GM19035 (cell line): Measurements from ENCODE around the gene GIT2.
"Not testable (repeated sequence)": the region's sequence is repeated elsewhere in the genome, so short reads cannot be mapped to it uniquely, and the experiment has no call there.

Experiments
- ATAC-seq: cut with Tn5 transposase; IDR thresholded peaks from one replicate; pipeline ENCODE4 v1.9.1; 2021; ENCODE audit not compliant: unreplicated experiment

The GIT2 gene

DNA sequence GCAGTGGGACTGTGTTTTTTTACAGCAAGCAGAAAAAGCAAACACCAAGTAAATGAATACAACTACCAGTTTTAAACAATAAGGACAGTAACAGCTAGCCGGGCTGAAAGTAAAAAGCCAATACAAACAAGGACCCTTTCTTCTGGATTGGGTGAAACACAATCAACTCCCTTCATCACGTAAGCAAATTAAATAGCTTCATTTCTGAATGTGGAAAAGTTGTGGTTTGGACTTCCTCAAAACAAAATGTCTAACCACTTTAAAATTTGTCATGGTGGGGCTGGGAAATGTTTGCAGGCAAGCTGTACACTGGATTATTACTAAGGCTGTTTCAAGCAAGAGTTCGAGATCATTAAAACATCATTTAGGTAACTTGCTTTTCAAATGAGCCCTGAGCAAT is 48.6 kb downstream of the GIT2 start:
- no peak for ATAC-seq

- no peak for ATAC-seq
Measured at GRCh38 chr12:109946913-109947312, 49.3 kb downstream of the GIT2 start.

DNA sequence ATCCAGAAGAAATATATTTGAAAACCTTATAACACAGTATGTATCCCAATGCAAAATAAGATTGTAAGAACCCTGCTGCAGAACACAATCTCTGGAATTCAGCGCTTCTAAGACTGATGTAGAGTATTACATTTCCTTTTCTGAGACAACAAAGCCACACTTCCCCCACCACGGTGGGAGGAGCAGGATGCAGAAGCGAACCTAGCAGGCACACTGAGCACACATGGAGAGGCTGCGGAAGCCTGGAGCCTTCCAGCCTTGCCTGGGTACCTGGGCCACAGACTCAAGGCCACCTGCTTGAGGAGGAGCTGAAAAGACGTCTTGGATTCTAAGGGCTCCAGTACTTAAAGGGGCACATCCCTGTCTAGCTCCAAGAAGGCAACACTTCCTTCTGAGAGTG is 49.7 kb downstream of the GIT2 start:
- no peak for ATAC-seq

DNA sequence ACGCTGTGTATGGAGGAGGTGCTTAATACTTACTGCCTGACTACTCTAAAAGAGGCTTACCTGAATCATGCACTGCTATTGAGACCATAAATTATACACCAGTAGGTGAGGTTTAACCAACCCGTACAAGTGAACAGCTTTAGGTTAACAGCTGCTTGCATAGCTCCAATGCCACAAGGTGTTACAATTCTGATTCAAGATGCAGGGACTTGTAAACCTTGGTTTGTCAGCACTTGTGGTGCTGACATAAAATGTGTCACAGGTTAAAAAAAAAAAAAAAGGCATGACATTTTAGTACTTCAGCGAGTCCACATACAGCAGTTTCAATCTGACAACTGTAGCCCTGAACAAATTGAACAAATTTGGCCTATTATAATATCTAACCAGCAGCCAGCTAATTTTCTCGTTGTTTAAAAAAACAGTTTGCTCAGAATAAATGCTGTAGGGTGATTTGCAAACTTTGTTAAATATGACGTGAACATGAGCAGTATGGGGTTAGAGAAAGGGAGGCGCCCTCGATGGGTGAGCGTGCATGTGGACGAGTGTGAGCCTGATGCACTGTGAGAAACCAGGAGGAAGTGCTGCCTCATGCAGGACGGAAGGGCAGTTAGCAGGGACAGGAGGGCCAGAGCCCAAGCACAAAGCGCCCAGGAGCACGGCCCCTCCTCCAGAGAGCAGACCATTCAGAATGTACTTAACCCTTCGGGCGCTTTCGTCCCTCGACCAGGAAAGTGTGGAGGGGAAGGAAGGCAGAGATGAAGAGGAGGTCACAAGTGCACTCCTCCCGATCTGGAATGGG is 51.4 kb downstream of the GIT2 start:
- no peak for ATAC-seq

GRCh38 chr12:109943811-109944210 is 52.4 kb downstream of the GIT2 start:
- no peak for ATAC-seq

GRCh38 chr12:109940339-109940923 is 55.7 kb downstream of the GIT2 start:
- ATAC-seq: no peak

DNA sequence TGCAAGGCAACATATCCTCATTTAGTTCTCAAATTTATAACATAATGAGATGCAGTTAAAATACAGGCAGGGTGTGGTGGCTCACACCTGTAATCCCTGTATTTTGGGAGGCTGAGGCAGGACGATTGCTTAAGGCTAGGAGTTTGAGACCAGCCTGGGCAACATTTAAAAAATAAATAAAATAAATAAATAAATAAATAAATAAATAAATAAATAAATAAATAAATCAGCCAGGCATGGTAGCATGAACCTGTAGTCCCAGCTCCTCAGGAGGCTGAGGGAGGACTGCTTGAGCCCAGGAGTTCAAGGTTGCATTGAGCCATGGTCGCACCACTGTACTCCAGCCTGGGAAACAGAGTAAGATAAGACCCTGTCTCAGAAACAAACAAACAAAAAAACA is 56.7 kb downstream of the GIT2 start:
- ATAC-seq: no peak

DNA sequence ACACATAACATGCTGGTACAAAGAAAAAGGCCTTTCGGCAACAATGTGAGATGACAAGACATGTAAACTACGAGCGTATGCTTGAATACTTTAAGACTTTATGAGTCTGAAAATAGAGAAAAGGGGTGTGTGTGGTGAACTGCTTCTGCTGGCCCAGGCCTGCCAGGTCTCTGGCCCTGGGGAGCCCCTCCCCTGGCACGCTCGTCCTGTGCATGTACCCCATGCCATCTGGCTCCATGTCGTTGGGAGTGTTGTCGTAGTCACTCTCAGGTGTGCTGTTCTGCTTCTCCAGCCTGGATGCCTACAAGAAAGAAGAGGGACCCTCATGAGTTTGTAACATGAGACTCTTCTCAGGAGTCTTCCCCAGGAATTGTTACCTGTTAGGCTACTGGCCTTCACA is 57.2 kb downstream of the GIT2 start:
- no peak for ATAC-seq

- no peak for ATAC-seq
Measured at GRCh38 chr12:109937371-109937770, 58.8 kb downstream of the GIT2 start.

DNA sequence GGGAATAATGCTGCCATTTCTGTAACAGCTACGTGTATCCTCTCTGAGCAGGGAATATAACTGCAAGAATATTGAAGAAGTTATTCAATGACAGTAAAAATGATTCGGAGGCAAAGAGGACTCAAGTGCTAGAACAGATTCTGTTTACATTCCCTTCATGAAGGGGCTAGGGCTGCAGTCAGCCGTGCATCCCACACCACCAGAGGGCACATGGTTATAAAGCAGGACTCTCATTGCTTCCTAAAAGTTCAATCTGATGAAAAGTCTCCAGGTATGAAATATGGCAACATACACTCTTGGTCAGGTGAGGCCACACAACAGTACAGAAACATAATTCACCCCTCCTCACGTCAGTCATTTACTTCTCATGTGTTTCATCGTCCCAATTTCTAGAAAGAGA is 62.1 kb downstream of the GIT2 start:
- ATAC-seq: no peak

DNA sequence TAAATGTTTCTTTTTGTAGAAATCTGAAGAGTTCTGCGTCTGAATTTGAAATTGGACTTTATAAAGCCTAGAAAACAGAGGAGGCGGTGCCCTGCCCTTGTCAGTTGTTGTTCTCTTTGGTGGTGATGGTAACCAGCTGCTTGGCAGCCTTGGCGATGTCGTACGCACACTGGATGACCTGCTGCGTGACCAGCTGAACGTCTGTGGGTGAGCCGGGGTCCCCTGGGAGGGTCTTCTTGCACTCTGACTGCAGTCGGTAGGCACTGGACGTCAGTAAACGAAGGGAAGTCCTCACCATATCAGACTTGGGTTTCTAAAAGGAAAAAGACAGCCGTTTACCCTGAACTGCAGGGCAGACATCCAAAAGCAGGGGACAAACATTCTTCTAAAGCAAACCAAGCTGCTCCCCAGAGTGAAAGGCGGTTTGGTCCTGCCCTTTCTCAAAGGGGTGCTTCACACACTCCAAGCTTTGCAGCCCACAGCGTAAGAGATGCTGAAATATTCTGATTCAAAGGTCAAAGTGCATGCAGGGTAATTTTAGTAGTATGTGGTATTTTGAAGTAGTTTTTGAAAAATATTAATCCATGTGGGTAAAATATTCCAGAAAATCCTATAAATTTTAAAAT is 63.2 kb downstream of the GIT2 start:
- ATAC-seq: no peak

GRCh38 chr12:109931143-109931542 is 65.0 kb downstream of the GIT2 start:
- no peak for ATAC-seq

DNA sequence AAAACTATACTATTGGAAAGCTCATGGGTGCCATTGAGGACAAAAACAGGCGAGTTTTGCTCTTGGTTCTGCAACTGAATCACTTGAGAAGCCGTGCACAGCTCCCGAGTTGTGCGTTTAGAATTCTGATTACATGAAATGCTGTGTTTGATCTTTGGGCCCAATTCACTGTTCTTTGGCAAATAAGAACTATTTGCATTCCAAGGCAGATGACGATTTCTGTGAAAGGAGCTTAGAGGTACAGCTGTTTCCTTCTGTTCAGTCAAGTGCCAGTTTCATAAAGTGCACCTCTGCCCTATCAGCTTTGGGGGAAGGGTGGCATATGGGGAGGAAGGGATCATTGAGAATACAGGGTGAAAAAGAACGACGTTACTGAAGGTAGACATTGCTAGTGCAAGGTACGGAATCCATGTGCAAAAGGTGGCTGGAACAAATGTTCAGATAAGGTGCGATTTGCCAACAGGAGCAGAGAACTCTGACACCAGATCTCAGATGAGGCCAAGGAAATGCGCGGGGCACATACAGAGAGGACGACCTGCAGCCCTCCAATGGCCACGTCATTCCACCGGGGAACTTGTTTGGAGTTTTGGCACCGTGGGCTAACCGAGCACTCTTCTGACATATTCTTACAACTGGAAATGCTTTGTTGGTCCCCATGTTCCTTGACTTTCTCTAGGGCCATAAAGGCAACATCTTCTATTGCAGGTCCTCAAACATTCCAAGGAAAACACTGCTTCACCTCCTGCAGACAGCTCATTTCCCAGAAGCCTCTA is 66.0 kb downstream of the GIT2 start:
- ATAC-seq: no peak

DNA sequence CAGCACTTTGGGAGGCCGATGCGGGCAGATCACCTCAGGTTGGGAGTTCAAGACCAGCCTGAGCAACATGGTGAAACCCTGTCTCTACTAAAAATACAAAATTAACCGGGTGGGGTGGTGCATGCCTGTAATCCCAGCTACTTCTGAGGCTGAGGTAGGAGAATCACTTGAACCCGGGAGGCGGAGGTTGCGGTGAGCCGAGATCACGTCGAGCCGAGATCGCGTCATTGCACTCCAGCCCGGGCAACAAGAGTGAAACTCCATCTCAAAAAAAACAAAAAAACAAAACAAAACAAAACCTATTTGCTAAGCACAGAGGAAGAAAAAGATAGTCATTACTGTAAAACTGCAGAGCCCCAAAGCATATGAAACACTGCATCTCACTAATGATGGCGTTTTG is 66.8 kb downstream of the GIT2 start:
- not testable (repeated sequence) for ATAC-seq

GRCh38 chr12:109928058-109928656 is 68.0 kb downstream of the GIT2 start:
- ATAC-seq: no peak

GRCh38 chr12:109927622-109928021 is 68.5 kb downstream of the GIT2 start:
- ATAC-seq: no peak

- ATAC-seq: no peak
Measured at GRCh38 chr12:109926488-109927210, 69.5 kb downstream of the GIT2 start.

GRCh38 chr12:109926016-109926415 is 70.2 kb downstream of the GIT2 start:
- no peak for ATAC-seq

GRCh38 chr12:109925185-109925840 is 70.9 kb downstream of the GIT2 start:
- no peak for ATAC-seq
